HepG2 (cell line): Measurements from ENCODE around the gene DHCR7. TPM values are rescaled to one million over a fixed set of nuclear protein-coding genes. Genes with fewer than 3 reads are reported as not detected.

Source experiments
- ATAC-seq: fragments of 200-7000 bp; cut with Tn5 transposase; 3 replicates; pipeline ENCODE4 v1.9.1; 2020; ENCODE audit warnings: mild to moderate bottlenecking, moderate library complexity
- BruUV-seq: library from RNA; stranded (reverse); fragments of 400-500 nt; replicated peaks from 2 replicates; lab custom pipeline; 2021; lab: Mats Ljungman, UMichigan
- CTCF ChIA-PET: fragments of 300-600 bp; formaldehyde crosslinking; extraction: SDS; loops from one replicate; lab custom pipeline; 2021; ENCODE audit warnings: low total read pairs, inconsistent platforms, low intra/inter-chr PET ratio; lab: Yijun Ruan, JAX
- POLR2A ChIA-PET: fragments of 350-600 bp; sonication (Branson Sonifier 250); formaldehyde crosslinking; loops from one replicate; lab custom pipeline; 2020; ENCODE audit warnings: antibody characterized with exemption, inconsistent platforms; lab: Yijun Ruan, JAX
- DNase-seq: peaks from one replicate; pipeline ENCODE4 v3.0.0-alpha.2; 2015; ENCODE audit warnings: low spot score
- FAIRE-seq: peaks from 3 replicates; lab custom pipeline; 2011; peaks lifted over from hg19 to GRCh38; lab: Jason Lieb, UNC
- H2AFZ ChIP-seq: one replicate; pipeline ENCODE4 v1.6.1; 2011; ENCODE audit warnings: low read length, inconsistent platforms
- H3K27ac ChIP-seq: fragments of 300-600 bp; 3 replicates; pipeline ENCODE4 v1.8.0; 2011; ENCODE audit warnings: mixed run types, mild to moderate bottlenecking, mixed read lengths, low read length, inconsistent platforms; ENCODE audit not compliant: insufficient read depth; ENCODE audit errors: extremely low read length
- H3K27me3 ChIP-seq, 2 experiments: fragments of 200-600 bp in 1 of 2; 2 replicates in 1 of 2; 3 replicates in 1 of 2; pipeline versions ENCODE4 v1.6.0 to v1.8.0; 2011; ENCODE audit warnings: low read length in 2 of 2, mild to moderate bottlenecking in 2 of 2, moderate library complexity in 2 of 2, inconsistent platforms in 1 of 2; ENCODE audit not compliant: insufficient read depth in 2 of 2, control insufficient read depth in 1 of 2
- H3K36me3 ChIP-seq, 2 experiments: fragments of 200-600 bp in 1 of 2; replicated peaks in 1 of 2; 2 replicates in 1 of 2; 3 replicates in 1 of 2; pipeline versions ENCODE4 v1.5.1 to v1.8.0; 2011; ENCODE audit warnings: low read length in 2 of 2, inconsistent platforms in 1 of 2; ENCODE audit not compliant: insufficient read depth in 2 of 2, control insufficient read depth in 1 of 2
- H3K4me1 ChIP-seq: 2 replicates; pipeline ENCODE4 v1.5.1; 2012; ENCODE audit warnings: low read length, inconsistent platforms; ENCODE audit not compliant: insufficient read depth
- H3K4me2 ChIP-seq: 2 replicates; pipeline ENCODE4 v1.6.0; 2011; ENCODE audit warnings: low read depth, low read length, inconsistent platforms
- H3K4me3 ChIP-seq, 3 experiments: fragments of 200-600 bp in 1 of 3; sonication (generic), shearing (Covaris generic) in 1 of 3; replicated peaks in 1 of 3; 2 replicates each; pipeline ENCODE4 v1.5.1; 2011 to 2016; ENCODE audit warnings: low read length in 3 of 3, inconsistent platforms in 2 of 3, low read depth in 2 of 3, mild to moderate bottlenecking in 2 of 3, control low read depth in 1 of 3, mixed read lengths in 1 of 3; ENCODE audit not compliant: insufficient read depth in 1 of 3
- H3K79me2 ChIP-seq: one replicate; pipeline ENCODE4 v1.6.1; 2011; ENCODE audit warnings: low read length, inconsistent platforms; ENCODE audit not compliant: insufficient read depth
- H3K9ac ChIP-seq: 2 replicates; pipeline ENCODE4 v1.6.0; 2011; ENCODE audit warnings: mild to moderate bottlenecking, low read depth, low read length, inconsistent platforms; ENCODE audit not compliant: insufficient read depth
- H3K9me3 ChIP-seq: 2 replicates; pipeline ENCODE4 v1.5.1; 2012; ENCODE audit warnings: mild to moderate bottlenecking, low read length
- H4K20me1 ChIP-seq: 2 replicates; pipeline ENCODE4 v1.6.0; 2011; ENCODE audit warnings: inconsistent platforms, mild to moderate bottlenecking, low read length, moderate library complexity; ENCODE audit not compliant: insufficient read depth
- CEBPG ChIP-seq: IDR thresholded peaks from 2 replicates; pipeline ENCODE4 v1.6.1; 2016
- DNMT3B ChIP-seq: conservative IDR thresholded peaks from 2 replicates; pipeline ENCODE4 v1.6.1; 2016; ENCODE audit warnings: missing biosample characterization, control low read depth
- ETV6 ChIP-seq: sonication (generic); formaldehyde crosslinking; conservative IDR thresholded peaks from 2 replicates; pipeline ENCODE4 v1.4.0; 2020; ENCODE audit warnings: missing genetic modification reagents
- HHEX ChIP-seq: IDR thresholded peaks from 2 replicates; pipeline ENCODE4 v1.6.1; 2016; ENCODE audit warnings: control low read depth
- ISX ChIP-seq: sonication (generic); formaldehyde crosslinking; conservative IDR thresholded peaks from 2 replicates; pipeline ENCODE4 v1.5.0; 2020; ENCODE audit warnings: missing genetic modification reagents
- NONO ChIP-seq, 2 experiments: fragments of 450-650 bp in 1 of 2; sonication (generic) in 1 of 2; formaldehyde crosslinking in 1 of 2; IDR thresholded peaks in 1 of 2; conservative IDR thresholded peaks in 1 of 2; 2 replicates each; pipeline versions ENCODE4 v1.6.1 to v1.8.0; 2017 to 2022; ENCODE audit warnings: mild to moderate bottlenecking in 1 of 2, missing genetic modification reagents in 1 of 2, moderate library complexity in 1 of 2
- NR2F2 ChIP-seq: IDR thresholded peaks from 2 replicates; pipeline ENCODE4 v1.6.1; 2012; ENCODE audit warnings: low read depth, inconsistent platforms, borderline replicate concordance
- RORA ChIP-seq: sonication (generic); formaldehyde crosslinking; IDR thresholded peaks from 2 replicates; pipeline ENCODE4 v1.5.0; 2020; ENCODE audit warnings: mild to moderate bottlenecking, missing genetic modification reagents, moderate library complexity
- ZBTB21 ChIP-seq: sonication (generic); formaldehyde crosslinking; IDR thresholded peaks from 2 replicates; pipeline ENCODE4 v1.4.0; 2020; ENCODE audit warnings: missing genetic modification reagents
- ZKSCAN5 ChIP-seq: sonication (generic); formaldehyde crosslinking; IDR thresholded peaks from 2 replicates; pipeline ENCODE4 v1.5.1; 2020; ENCODE audit warnings: mild to moderate bottlenecking, missing genetic modification reagents
- WGBS: methylation state at CpG from one replicate; pipeline ENCODE4 v1.1.6; 2017; ENCODE audit warnings: low lambda C conversion rate; 5-methylcytosine and 5-hydroxymethylcytosine counted together
- in situ Hi-C: cut with HindIII; loops from 2 replicates; pipeline ENCODE4 v1.10.0; 2017; ENCODE audit warnings: low pct_unique_long_range_greater_than_20kb; ENCODE audit not compliant: extremely low pct_ligation_motif_present
- intact Hi-C: fragments of 100-400 bp; cut with micrococcal nuclease; formaldehyde crosslinking; loops from one replicate; pipeline ENCODE4 v1.10.0; 2022; ENCODE audit not compliant: unreplicated experiment
- polyA plus RNA-seq, 8 experiments: library from polyadenylated mRNA; depleted of rRNA in 3 of 8; stranded (reverse) in 7 of 8; unstranded in 1 of 8; fragments of >200 nt; fragmentation: Illumina TruSeq in 4 of 8; extraction: Trizol in 4 of 8; gene quantifications; 2 replicates each; pipeline versions ENCODE4 v1.2.1 to v1.2.3, GENCODE V29; 2011 to 2016; ENCODE audit warnings: low read depth in 4 of 8, missing spikeins in 1 of 8, mixed read lengths in 1 of 8; ENCODE audit not compliant: insufficient read depth in 1 of 8
- total RNA-seq, 5 experiments: library from RNA; depleted of rRNA; stranded (reverse); fragments of >200 nt; fragmentation: Illumina TruSeq; extraction: Trizol; gene quantifications; 2 replicates each; pipeline ENCODE4 v1.2.3, GENCODE V29; 2016; ENCODE audit warnings: low read depth in 1 of 5
- TF ChIP-seq, protein P1 (sequence below): IDR thresholded peaks from 2 replicates; pipeline ENCODE4 v1.6.1; 2016; ENCODE audit warnings: mild to moderate bottlenecking
- TF ChIP-seq, protein P2 (sequence below): sonication (generic); formaldehyde crosslinking; conservative IDR thresholded peaks from 2 replicates; pipeline ENCODE4 v1.4.0; 2020; ENCODE audit warnings: missing genetic modification reagents
- TF ChIP-seq, protein P3 (sequence below): IDR thresholded peaks from 2 replicates; pipeline ENCODE4 v1.6.1; 2016; ENCODE audit warnings: missing compliant biosample characterization, missing genetic modification reagents, borderline replicate concordance
- TF ChIP-seq, protein P4 (sequence below): sonication (generic); formaldehyde crosslinking; IDR thresholded peaks from 2 replicates; pipeline ENCODE4 v1.5.1; 2020; ENCODE audit warnings: missing genetic modification reagents, mild to moderate bottlenecking, borderline replicate concordance

DHCR7 gene
- total and polyA plus RNA-seq, 2 of the 13 experiments (the other 11 are each of a cell fraction or from before 2014, with no cell fraction given): 96.0 to 143 TPM

DNA sequence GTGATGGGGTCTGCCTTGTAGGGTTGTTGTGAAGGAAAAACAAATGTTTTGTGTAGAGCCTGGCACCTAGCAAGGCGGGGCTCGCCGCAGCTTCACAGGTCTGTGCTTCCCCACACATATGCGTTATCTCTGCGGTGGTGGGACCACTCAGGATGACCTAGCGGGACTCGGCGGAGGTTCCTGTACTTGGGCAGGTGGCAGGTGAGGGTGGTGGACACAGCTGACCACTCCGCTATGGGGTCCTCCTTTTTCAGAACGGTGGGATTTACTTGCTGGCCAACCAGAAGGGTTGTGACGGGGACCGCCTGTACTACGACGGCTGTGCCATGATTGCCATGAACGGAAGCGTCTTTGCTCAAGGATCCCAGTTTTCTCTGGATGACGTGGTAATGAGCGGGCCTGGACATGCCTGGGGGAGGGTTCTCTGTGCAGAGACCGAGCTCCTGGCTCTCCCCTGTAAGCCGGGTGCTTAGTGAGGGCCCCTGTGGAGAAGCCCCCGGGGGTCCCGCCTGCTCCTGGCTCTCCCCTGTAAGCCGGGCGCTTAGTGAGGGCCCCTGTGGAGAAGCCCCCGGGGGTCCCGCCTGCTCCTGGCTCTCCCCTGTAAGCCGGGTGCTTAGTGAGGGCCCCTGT, 26.1 kb upstream of the DHCR7 start:
- Histone ChIP-seq H3K4me3 (no peak overlapping the region), H3K4me1 (no peaks in the 10 kb centered on the region), H3K9ac (no peak overlapping the region), H3K27ac (no peak overlapping the region), H3K79me2 (no peaks in the 10 kb centered on the region), H3K4me2 (no peak overlapping the region), H3K27me3 (no peaks in the 10 kb centered on the region), H4K20me1 (no peaks in the 10 kb centered on the region), H3K9me3 (no peaks in the 10 kb centered on the region), H2AFZ (no peak overlapping the region), H3K36me3 (peaks cover 29 to 63% of the 10 kb centered on the region in 2 experiments; a peak in 4 of 5 replicates)
- POLR2A ChIA-PET: no interaction called here
- DNase-seq: no peak
- WGBS: 98% methylated on average over 17 of the region's 27 CpGs
- CTCF ChIA-PET: no interaction called here
- intact Hi-C loops: no loop called here
- FAIRE-seq: no peak
- in situ Hi-C loops: no loop called here
- ATAC-seq: no peak
- BruUV-seq: no TSS peak
- TF ChIP-seq NONO (IDR thresholded peaks at IDR 0.05) (no peak), NONO (CRISPR knock-in tag; conservative IDR thresholded peaks at IDR 0.05) (no peak), HHEX (CRISPR knock-in tag) (no peak), DNMT3B (CRISPR knock-in tag) (no peak), RORA (no peak), CEBPG (CRISPR knock-in tag) (no peak), ZBTB21 (CRISPR knock-in tag) (no peak), ETV6 (no peak), ISX (CRISPR knock-in tag) (no peak), ZKSCAN5 (CRISPR knock-in tag) (no peak), NR2F2 (no peak)
- TF ChIP-seq, protein P1, sequence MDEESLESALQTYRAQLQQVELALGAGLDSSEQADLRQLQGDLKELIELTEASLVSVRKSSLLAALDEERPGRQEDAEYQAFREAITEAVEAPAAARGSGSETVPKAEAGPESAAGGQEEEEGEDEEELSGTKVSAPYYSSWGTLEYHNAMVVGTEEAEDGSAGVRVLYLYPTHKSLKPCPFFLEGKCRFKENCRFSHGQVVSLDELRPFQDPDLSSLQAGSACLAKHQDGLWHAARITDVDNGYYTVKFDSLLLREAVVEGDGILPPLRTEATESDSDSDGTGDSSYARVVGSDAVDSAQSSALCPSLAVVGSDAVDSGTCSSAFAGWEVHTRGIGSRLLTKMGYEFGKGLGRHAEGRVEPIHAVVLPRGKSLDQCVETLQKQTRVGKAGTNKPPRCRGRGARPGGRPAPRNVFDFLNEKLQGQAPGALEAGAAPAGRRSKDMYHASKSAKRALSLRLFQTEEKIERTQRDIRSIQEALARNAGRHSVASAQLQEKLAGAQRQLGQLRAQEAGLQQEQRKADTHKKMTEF: no peak
- TF ChIP-seq, protein P2, sequence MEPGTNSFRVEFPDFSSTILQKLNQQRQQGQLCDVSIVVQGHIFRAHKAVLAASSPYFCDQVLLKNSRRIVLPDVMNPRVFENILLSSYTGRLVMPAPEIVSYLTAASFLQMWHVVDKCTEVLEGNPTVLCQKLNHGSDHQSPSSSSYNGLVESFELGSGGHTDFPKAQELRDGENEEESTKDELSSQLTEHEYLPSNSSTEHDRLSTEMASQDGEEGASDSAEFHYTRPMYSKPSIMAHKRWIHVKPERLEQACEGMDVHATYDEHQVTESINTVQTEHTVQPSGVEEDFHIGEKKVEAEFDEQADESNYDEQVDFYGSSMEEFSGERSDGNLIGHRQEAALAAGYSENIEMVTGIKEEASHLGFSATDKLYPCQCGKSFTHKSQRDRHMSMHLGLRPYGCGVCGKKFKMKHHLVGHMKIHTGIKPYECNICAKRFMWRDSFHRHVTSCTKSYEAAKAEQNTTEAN (CRISPR knock-in tag): no peak
- TF ChIP-seq, protein P3, sequence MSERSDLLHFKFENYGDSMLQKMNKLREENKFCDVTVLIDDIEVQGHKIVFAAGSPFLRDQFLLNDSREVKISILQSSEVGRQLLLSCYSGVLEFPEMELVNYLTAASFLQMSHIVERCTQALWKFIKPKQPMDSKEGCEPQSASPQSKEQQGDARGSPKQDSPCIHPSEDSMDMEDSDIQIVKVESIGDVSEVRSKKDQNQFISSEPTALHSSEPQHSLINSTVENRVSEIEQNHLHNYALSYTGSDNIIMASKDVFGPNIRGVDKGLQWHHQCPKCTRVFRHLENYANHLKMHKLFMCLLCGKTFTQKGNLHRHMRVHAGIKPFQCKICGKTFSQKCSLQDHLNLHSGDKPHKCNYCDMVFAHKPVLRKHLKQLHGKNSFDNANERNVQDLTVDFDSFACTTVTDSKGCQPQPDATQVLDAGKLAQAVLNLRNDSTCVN (CRISPR knock-in tag): no peak
- TF ChIP-seq, protein P4, sequence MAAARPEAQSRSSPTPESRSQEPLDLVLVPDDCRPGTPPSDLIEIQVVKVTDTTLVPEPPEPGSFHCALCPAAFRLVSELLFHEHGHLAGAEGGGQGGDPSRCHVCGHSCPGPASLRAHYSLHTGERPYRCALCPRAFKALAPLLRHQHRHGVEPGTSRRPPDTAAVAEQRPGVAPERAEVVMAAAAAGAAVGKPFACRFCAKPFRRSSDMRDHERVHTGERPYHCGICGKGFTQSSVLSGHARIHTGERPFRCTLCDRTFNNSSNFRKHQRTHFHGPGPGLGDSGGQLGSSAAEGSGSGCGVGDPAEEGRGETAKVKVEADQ: no peak
